H54 (cell line): ENCODE results near the gene NKD2.

Experiments used
- DNase-seq: peaks from one replicate; pipeline ENCODE4 v3.0.0; 2011; ENCODE audit warnings: low spot score, mixed read lengths; ENCODE audit not compliant: insufficient read length
- FAIRE-seq: peaks from 3 replicates; lab custom pipeline; 2011; peaks lifted over from hg19 to GRCh38; lab: Jason Lieb, UNC
- POLR2A ChIP-seq: IDR thresholded peaks from 2 replicates; pipeline ENCODE4 v1.6.1; 2011; ENCODE audit warnings: low read depth, mild to moderate bottlenecking, low read length

The NKD2 gene

DNA sequence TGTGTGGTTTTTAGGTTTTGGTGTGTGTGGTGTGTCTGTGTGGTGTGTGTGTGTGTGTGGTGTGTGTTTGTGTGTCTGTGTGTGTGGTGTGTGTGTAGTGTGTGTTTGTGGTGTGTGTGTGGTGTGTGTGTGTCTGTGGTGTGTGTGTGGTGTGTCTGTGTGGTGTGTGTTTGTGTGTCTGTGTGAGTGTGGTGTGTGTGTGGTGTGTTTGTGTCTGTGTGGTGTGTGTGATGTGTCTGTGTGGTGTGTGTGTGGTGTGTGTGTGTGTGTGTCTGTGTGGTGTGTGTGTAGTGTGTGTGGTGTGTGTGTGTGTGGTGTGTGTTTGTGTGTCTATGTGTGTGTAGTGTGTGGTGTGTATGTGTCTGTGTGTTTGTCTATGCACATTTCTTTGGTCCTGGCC, 25.0 kb upstream of the NKD2 start:
- no peak for FAIRE-seq
- TF ChIP-seq POLR2A = no peak

DNA sequence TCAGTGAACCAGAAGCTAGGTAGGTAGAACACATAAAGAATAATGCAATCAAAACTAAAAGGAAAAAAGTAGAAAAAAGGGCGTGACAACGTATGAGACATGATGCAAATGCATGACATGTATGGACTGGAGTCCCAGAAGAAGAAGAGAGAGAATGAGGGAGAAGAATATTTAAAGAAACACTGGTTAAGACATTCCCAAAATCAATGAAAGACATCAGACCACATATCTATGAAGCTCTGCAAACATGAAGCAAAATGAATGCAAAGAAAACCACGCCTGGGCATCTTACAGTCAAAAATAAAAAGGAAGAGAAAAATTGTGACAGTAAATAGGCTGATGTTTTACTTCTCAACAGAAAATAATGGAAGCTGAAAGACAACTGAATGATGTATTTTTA, 23.8 kb upstream of the NKD2 start:
- FAIRE-seq (no peak), DNase-seq (no peak)
- no peak for TF ChIP-seq POLR2A

More for the DNA sequence above, 25.0 kb upstream of the NKD2 start:
- DNase-seq = no peak

DNA sequence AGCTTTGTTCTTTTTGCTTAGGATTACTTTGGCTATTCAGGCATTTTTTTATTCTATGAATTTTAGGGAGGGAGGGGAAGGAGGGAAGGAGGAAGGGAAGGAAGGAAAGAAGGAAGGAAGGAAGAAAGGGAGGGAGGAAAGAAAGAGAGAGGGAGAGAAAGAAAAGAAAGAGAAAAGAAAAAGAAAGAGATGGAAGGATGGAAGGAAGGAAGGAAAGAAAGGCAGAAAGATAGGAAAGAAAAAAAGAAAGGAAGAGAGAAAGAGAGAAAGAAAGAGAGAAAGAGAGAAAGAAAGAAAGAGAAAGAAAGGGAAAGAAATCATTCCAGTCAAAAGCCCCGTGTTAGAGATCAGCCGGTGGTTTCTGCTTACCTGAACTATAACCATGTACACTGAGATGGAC, 20.8 kb upstream of the NKD2 start:
- TF ChIP-seq POLR2A = no peak
- no peak for FAIRE-seq
- no peak for DNase-seq

DNA sequence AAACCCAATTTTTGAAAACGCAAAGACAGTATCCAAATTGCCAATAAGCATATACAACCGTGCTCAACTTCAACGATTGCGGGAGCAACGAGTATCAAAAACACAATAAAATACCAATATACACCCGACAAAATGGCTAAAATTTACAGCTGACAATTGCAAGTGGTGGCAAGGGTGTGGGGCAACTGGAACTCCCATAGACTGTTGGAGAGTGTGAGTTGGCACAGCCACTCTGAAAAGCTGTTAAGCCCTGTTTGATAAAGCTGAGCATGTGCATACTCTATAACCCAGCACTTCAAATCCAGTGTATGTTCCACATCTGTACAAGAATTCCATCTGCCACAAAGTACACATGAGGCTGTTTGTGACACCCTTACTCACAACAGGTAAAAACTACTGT, 20.3 kb upstream of the NKD2 start:
- TF ChIP-seq POLR2A = no peak
- no peak for DNase-seq
- no peak for FAIRE-seq

DNA sequence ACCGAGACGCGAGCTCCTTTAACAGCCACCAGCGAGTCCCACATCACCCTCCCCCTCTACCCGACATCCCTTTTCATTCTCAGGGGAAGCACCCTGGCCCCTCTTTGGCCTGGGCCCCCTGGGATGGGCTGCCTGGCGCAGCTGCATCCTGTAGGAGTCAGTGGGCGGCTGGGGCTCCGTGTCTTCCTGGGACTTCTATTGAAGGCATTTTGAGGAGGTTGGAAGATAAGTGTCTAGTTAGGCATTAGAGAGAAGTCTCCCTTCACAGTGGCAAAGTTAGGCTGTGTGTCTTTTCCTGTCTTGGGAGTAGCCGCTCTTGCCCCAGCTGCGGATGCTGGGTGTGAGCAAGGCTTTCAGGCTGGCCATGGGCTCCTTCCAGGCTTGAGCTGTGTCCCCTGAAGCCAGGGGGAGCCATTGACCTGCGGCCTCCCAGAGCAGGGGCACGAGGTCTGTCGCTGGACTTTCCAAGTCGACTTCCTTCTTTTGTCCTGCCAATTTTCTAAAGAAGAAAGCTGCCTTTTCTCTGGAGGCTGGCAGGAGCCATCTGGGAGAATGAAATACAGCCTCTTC, 18.6 kb upstream of the NKD2 start:
- TF ChIP-seq POLR2A = no peak
- FAIRE-seq = no peak
- DNase-seq = no peak

DNA sequence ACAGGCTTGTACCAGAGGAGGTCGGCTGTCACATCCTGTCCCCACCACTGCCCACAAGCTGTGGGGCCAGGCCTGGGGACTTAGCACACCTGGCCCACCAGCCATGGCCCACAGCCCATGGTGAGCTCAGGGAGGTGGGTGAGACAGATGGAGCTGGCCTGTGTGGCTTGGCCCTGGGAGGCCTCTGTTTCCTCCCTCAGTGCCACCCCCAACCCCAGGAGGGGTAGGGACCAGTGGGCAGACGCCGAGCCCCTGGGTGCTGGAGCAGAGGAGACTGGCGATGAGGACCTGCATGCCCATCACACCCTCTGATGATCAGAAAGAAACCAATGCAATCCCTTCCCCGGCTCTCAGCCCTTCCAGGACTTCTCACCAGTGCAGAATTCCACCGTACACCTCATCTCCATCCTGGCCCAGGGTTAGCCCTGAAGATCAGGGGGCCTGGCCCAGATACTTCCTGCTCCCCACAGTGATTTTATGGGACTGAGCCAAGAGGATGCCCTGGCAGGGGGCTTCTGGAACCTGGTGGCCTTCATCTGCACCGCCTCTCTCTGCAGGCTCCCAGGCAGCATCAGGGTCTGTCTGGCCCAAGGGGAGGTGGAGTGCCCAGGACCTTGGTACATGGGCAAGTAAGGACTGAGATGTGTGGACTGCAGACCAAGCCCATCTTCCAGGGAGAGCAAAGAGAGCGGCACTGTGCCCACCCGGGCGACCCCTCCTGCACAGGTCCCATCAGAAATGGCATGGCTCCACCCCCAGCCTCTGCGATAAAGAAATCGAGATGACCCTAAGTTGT, 16.9 kb upstream of the NKD2 start:
- no peak for TF ChIP-seq POLR2A
- FAIRE-seq = no peak
- DNase-seq = no peak

DNA sequence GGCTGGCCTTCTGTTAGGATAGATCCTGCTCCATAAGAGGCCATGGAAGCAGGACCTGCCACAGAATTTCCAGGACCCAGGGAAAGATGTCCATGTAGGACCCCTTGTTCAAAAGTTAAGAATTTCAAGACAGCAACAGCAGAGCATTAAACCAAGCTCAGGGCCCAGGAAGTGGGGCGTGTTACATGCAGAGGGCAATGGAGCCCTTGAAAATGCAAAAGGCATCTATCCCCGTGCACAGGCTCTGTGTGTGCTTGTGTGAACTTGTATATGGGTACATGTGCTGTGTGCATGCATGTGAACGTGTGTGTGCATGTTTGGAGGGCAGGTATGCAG, 14.4 kb upstream of the NKD2 start:
- no peak for TF ChIP-seq POLR2A
- DNase-seq (no peak), FAIRE-seq (no peak)

DNA sequence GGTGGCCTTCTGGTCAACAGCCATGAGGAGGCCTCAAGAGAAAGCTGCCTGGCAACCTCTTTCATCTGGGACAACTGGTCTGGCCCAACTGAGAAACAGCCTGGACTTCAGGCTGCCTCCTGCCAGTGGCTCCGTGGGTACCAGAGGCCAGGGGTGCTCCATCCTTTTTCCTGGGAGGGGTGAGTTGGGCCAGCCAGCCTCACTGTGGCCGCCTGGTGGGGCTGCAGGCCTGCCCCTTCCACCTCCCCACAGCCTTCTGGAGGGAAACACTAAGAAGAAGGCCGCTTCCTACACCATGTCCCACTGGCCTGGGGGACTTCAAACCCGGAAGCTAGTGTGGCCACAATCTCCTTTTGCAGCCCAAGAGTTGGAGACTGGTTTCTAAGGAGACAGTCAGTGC, 13.8 kb upstream of the NKD2 start:
- FAIRE-seq (no peak), DNase-seq (no peak)

DNA sequence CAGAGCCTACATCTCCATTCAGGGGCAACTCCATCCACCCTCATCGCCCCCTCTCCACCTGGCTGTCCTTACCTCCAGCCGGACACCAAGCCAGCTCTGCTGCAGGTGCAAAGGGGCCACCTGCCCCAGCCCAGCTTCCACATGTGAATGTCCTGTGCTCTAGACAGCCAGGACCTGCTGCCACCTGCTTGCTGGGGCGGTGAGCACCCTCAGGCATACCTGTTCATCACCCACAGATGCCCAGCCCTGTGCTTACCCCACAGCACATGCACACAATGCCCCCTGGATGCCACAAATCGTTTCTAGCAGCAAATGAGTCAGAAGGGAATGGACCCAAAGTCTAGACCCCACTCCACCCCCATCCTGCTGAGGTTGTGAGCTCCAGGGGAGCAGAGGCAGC, 13.3 kb upstream of the NKD2 start:
- DNase-seq (no peak), FAIRE-seq (no peak)
- no peak for TF ChIP-seq POLR2A

More for the DNA sequence above, 13.8 kb upstream of the NKD2 start:
- no peak for TF ChIP-seq POLR2A

DNA sequence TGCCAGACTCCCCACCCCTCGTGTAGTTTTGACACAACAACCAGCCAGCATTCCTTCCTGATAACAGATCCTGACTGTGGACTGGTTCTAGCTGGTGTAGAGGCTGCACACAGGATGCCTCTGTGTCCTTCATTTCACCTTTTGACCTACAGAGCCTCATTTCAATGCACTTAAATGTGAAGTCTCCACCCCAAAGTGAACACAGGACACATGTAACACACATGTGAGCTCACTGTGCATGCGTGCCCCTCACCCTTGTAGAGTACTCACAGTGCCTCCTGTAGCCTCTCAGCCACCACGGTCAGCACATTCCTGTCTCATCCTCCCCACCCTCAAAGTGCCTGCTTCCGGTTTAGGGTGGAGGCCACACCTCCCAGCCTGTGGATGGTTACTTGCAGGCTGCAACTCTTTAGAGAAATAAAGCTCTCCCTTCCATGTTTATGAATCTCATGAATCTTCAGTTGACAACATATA, 11.6 kb upstream of the NKD2 start:
- FAIRE-seq = no peak
- DNase-seq = no peak
- no peak for TF ChIP-seq POLR2A

DNA sequence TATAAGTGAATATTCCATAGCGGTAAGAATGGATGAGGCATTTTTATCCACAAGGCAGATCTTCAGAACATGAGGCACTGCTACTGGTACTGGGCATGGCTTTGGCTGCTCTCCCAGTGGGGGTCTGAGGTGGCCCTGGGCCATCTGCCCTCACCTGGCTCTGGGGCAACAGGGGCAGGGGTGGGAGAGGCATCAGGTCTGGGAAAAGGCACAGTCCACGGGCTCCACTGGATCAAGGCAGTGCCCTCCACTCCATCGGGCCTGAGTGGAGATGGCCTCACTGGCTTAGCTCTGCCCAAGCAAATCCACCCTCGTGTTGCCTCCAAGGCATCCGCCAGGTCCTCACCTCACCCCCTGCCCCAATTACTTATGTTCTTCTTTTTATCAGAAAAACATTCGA, 10.9 kb upstream of the NKD2 start:
- DNase-seq (no peak), FAIRE-seq (no peak)
- no peak for TF ChIP-seq POLR2A

DNA sequence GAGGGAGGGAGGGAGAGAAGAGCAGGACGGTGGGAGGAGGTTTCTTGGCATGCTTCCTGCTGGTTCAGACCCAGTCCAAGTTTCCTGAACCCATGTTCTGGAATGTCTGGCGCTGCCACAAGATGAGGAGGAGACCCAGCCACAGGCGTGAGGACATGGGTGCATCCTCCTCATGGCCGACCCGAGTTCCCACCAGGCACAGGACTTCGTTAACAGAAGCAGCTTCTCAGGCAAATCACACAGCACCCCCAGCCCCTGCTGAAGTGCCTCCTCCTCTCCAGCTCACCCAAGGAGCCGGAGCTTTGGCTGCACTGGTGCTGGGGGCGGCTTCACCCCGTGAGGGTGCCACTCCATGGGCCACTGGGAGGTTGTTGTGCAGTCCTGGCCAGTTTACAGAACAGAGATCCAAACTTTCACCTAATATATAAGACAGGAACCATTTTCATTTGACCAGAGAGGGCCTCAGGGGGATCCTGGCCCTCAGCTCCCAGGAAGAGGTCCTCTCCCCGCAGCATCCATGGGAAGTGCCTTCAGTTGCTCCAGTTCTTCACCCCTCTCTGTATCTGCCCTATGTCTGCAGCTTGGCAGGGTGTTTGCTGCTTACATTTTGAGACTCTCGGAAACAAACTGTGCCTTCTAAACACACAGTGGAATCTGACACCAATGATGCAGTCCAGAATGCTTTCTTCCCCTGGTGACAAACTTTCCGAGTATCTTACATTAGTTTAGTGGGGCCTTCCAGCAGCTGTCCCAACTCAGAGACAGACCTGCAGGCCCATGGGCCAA, 10.2 kb upstream of the NKD2 start:
- DNase-seq (no peak), FAIRE-seq (no peak)
- TF ChIP-seq POLR2A = no peak

DNA sequence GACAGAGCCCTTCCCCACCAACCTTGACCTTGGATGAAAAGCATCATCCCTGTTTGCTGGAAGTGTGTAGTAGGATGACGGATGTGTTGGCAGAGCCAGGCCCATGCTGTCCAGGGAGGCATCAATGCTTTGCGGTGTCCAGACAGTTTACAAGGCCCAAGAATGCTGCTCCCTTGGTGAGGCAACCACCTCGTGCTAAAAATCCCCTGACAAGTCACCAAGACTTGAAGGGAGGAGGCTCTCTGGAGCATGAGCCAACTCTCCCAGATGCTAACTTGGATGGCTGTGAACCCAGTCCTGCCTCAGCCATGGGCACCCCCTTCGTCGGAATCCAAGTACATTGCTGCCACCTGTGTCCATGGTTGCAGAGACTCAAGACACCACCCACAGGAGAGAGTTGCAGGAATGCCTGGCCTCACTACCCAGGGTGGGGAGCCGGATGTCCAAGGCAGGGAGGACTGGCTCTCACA, 9.5 kb upstream of the NKD2 start:
- FAIRE-seq = no peak
- no peak for TF ChIP-seq POLR2A

DNA sequence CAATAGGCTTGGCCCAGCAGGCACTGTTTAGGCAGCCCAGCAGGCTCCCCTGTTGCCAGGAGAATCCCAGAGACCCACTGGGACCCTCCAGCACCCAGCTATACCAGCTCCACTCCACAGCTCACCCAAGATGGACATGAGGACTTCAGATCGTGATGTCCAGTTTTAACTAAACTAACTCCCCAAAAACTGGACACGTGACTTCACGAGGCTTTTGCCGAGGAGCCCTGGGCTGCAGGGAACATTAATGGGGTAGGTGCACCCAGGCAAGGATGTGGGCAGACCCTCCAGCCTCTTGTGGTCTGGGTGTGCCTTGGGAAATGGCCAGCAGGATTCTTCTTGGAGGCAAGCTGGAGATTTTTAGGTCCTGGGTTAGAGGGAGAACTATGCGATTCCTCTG, 8.9 kb upstream of the NKD2 start:
- TF ChIP-seq POLR2A = no peak
- FAIRE-seq (no peak), DNase-seq (no peak)

More for the DNA sequence above, 9.5 kb upstream of the NKD2 start:
- DNase-seq = no peak
